Endothelial cell of umbilical vein (primary cell): Measurements from ENCODE around the gene MRPS11. TPM values are rescaled to one million over a fixed set of nuclear protein-coding genes. Genes with fewer than 3 reads are reported as not detected.

Experiments
- BruUV-seq: library from RNA; stranded (reverse); fragments of 400-500 nt; replicated peaks from 2 replicates; lab custom pipeline; 2021; lab: Mats Ljungman, UMichigan
- CTCF ChIA-PET: fragments of 300-600, 350-600 bp; sonication (Branson Sonifier 250); formaldehyde crosslinking; loops from one replicate; lab custom pipeline; 2021; ENCODE audit warnings: antibody characterized with exemption, inconsistent platforms; lab: Charles Lee
- POLR2A ChIA-PET: fragments of 300-600, 350-600 bp; sonication (Branson Sonifier 250); formaldehyde crosslinking; loops from one replicate; lab custom pipeline; 2021; ENCODE audit warnings: antibody characterized with exemption, inconsistent platforms; lab: Charles Lee
- DNase-seq: peaks from one replicate; pipeline ENCODE4 v3.0.0-alpha.2; 2011; ENCODE audit warnings: low read depth, low spot score
- FAIRE-seq: peaks from 2 replicates; lab custom pipeline; 2011; peaks lifted over from hg19 to GRCh38; lab: Jason Lieb, UNC
- H2AFZ ChIP-seq: 2 replicates; pipeline ENCODE4 v1.6.0; 2012; ENCODE audit warnings: low read depth, low read length, control low read depth, inconsistent platforms
- H3K27ac ChIP-seq: 2 replicates; pipeline ENCODE4 v1.5.1; 2011; ENCODE audit warnings: low read depth, mild to moderate bottlenecking, control low read depth, low read length, moderate library complexity; ENCODE audit not compliant: insufficient read depth
- H3K27me3 ChIP-seq, 2 experiments: 2 replicates each; pipeline versions ENCODE4 v1.6.0 to v1.6.1; 2011; ENCODE audit warnings: low read length in 2 of 2, mixed read lengths in 1 of 2; ENCODE audit not compliant: control insufficient read depth in 2 of 2, insufficient read depth in 2 of 2
- H3K36me3 ChIP-seq, 2 experiments: 2 replicates in 1 of 2; 3 replicates in 1 of 2; pipeline ENCODE4 v1.5.1; 2011; ENCODE audit warnings: low read length in 2 of 2, mild to moderate bottlenecking in 1 of 2, moderate library complexity in 1 of 2; ENCODE audit not compliant: control insufficient read depth in 2 of 2, insufficient read depth in 2 of 2; ENCODE audit errors: extremely low read depth in 1 of 2
- H3K4me1 ChIP-seq: 3 replicates; pipeline ENCODE4 v1.5.1; 2011; ENCODE audit warnings: mild to moderate bottlenecking, low read length; ENCODE audit not compliant: control insufficient read depth, insufficient read depth; ENCODE audit errors: extremely low read depth
- H3K4me2 ChIP-seq: 2 replicates; pipeline ENCODE4 v1.6.1; 2011; ENCODE audit warnings: low read length, control low read depth, mixed read lengths; ENCODE audit not compliant: insufficient read depth
- H3K4me3 ChIP-seq, 3 experiments: fragments of 200-600 bp in 1 of 3; sonication (generic), shearing (Covaris generic) in 1 of 3; replicated peaks in 1 of 3; 2 replicates each; pipeline ENCODE4 v1.5.1; 2011 to 2016; ENCODE audit warnings: control low read depth in 3 of 3, low read length in 3 of 3, mild to moderate bottlenecking in 2 of 3, inconsistent platforms in 1 of 3, low read depth in 1 of 3, moderate library complexity in 1 of 3; ENCODE audit not compliant: insufficient read depth in 1 of 3
- H3K79me2 ChIP-seq: 2 replicates; pipeline ENCODE4 v1.6.0; 2012; ENCODE audit warnings: low read length, inconsistent platforms; ENCODE audit not compliant: control insufficient read depth, insufficient read depth
- H3K9ac ChIP-seq: replicated peaks from 2 replicates; pipeline ENCODE3; 2011; ENCODE audit warnings: low read length, control low read depth; ENCODE audit not compliant: insufficient read depth; ENCODE audit errors: extremely low read depth
- H3K9me1 ChIP-seq: replicated peaks from 3 replicates; pipeline ENCODE4 v1.6.0; 2011; ENCODE audit warnings: mild to moderate bottlenecking, low read length; ENCODE audit not compliant: control insufficient read depth, insufficient read depth; ENCODE audit errors: extremely low read depth
- H3K9me3 ChIP-seq: replicated peaks from 2 replicates; pipeline ENCODE4 v1.5.1; 2012; ENCODE audit warnings: low read length, inconsistent platforms; ENCODE audit not compliant: control insufficient read depth, insufficient read depth
- H4K20me1 ChIP-seq: replicated peaks from 2 replicates; pipeline ENCODE3; 2011; ENCODE audit warnings: mild to moderate bottlenecking, low read length; ENCODE audit not compliant: control insufficient read depth, insufficient read depth; ENCODE audit errors: extremely low read depth
- EZH2 ChIP-seq: IDR thresholded peaks from 2 replicates; pipeline ENCODE4 v1.6.1; 2012; ENCODE audit warnings: borderline replicate concordance, low read depth, mild to moderate bottlenecking, moderate library complexity, low read length, inconsistent platforms; ENCODE audit not compliant: severe bottlenecking
- FOS ChIP-seq: IDR thresholded peaks from 2 replicates; pipeline ENCODE4 v1.6.1; 2011; ENCODE audit warnings: mild to moderate bottlenecking, low read length, moderate library complexity, borderline replicate concordance; ENCODE audit not compliant: insufficient read depth
- GATA2 ChIP-seq: IDR thresholded peaks from 2 replicates; pipeline ENCODE4 v1.7.0; 2011; ENCODE audit warnings: low read depth, mild to moderate bottlenecking, moderate library complexity, mixed read lengths, low read length; ENCODE audit not compliant: insufficient read length, insufficient read depth
- JUN ChIP-seq: IDR thresholded peaks from 2 replicates; pipeline ENCODE4 v1.6.1; 2011; ENCODE audit warnings: borderline replicate concordance, low read depth; ENCODE audit not compliant: insufficient read length, insufficient read depth
- MYC ChIP-seq: IDR thresholded peaks from one replicate; pipeline ENCODE4 v1.6.1; 2011; ENCODE audit warnings: mild to moderate bottlenecking, low read depth, low read length
- POLR2A ChIP-seq: IDR thresholded peaks from 2 replicates; pipeline ENCODE4 v1.6.1; 2012; ENCODE audit warnings: low read depth, mild to moderate bottlenecking, control low read depth, low read length
- POLR2AphosphoS5 ChIP-seq: IDR thresholded peaks from 2 replicates; pipeline ENCODE4 v1.6.1; 2012; ENCODE audit warnings: low read depth, mild to moderate bottlenecking, control low read depth, low read length, moderate library complexity; ENCODE audit not compliant: insufficient read depth
- dilution Hi-C: fragments of 300-500 bp; cut with MboI; formaldehyde crosslinking; loops from one replicate; pipeline ENCODE4 v1.15.0; 2019; ENCODE audit warnings: low sequenced_read_pairs; ENCODE audit not compliant: extremely low pct_ligation_motif_present
- intact Hi-C: fragments of 100-400 bp; cut with micrococcal nuclease; formaldehyde crosslinking; loops from one replicate; pipeline ENCODE4 v1.10.0; 2022
- polyA plus RNA-seq, 4 experiments: library from polyadenylated mRNA; depleted of rRNA in 3 of 4; stranded (reverse) in 3 of 4; unstranded in 1 of 4; fragments of >200 nt; gene quantifications; 2 replicates each; pipeline versions ENCODE4 v1.2.1 to v1.2.3, GENCODE V29; 2011 to 2012; ENCODE audit warnings: missing spikeins in 1 of 4
- total RNA-seq: library from RNA; stranded (reverse); gene quantifications from 2 replicates; pipeline ENCODE4 v1.2.3, GENCODE V29; 2021
- TF ChIP-seq, protein P1 (sequence below): IDR thresholded peaks from 2 replicates; pipeline ENCODE4 v1.6.1; 2011; ENCODE audit not compliant: insufficient read depth, insufficient read length
- TF ChIP-seq, protein P2 (sequence below), 2 donors: IDR thresholded peaks; 1 replicate in 1 of 2; 2 replicates in 1 of 2; pipeline ENCODE4 v1.5.1; 2011; ENCODE audit warnings: low read length in 2 of 2, mild to moderate bottlenecking in 2 of 2, moderate library complexity in 2 of 2, control low read depth in 1 of 2, inconsistent platforms in 1 of 2, low read depth in 1 of 2; ENCODE audit not compliant: insufficient read depth in 1 of 2; ENCODE audit errors: extremely low read depth in 1 of 2

The MRPS11 gene
- total and polyA plus RNA-seq, 2 donors (not counting 3 experiments of a cell fraction or from before 2014, with no cell fraction given): 66.3 to 97.9 TPM

DNA sequence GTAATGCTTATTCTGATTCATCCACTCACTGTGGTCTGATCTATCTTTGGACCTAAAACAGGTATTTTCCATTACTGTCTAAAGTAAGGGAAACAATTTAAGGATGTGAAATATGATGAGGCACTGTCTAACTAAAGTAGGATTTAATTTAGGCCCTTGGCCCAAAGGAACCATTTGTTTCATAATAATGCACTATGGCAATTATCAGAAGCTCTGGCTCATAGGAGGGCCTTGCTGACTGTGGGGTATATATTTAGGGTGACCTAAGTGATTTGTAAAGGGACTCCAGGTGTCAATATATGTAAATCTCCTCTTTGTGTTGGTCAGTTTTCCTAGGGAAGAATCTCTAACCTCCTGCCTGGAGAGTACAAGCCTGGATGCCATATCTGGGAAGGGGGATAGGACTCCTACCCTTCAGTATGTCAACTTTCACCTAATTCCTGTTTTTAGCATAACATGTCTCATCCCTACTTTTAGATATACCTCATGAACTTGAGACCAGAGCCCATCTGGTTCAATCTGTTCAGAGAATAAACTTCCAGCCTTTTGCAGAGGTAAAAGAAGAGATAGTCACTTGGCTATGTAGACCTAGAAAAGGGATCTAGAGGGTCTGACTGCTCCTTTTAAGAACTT lies 58.9 kb downstream of the MRPS11 start:
- Histone ChIP-seq H3K79me2 (no peaks in the 10 kb centered on the region), H3K27me3 (no peaks in the 10 kb centered on the region), H3K36me3 (peaks cover 0 to 2% of the 10 kb centered on the region in 2 experiments), H3K4me1 (no peaks in the 10 kb centered on the region), H3K4me2 (no peak overlapping the region), H3K9ac (no peak overlapping the region), H3K27ac (no peak overlapping the region), H3K9me3 (no peaks in the 10 kb centered on the region), H3K9me1 (no peaks in the 10 kb centered on the region), H2AFZ (no peak overlapping the region), H3K4me3 (no peak overlapping the region), H4K20me1 (no peaks in the 10 kb centered on the region)
- BruUV-seq: no TSS peak
- ChIA-PET CTCF (no interaction called here), POLR2A (no interaction called here)
- dilution Hi-C loops: no loop called here
- TF ChIP-seq, protein P1, sequence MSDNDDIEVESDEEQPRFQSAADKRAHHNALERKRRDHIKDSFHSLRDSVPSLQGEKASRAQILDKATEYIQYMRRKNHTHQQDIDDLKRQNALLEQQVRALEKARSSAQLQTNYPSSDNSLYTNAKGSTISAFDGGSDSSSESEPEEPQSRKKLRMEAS: no peak
- TF ChIP-seq GATA2 (no peak), FOS (no peak), MYC (no peak), POLR2AphosphoS5 (no peak), POLR2A (no peak), EZH2 (no peak), JUN (no peak)
- TF ChIP-seq, protein P2, sequence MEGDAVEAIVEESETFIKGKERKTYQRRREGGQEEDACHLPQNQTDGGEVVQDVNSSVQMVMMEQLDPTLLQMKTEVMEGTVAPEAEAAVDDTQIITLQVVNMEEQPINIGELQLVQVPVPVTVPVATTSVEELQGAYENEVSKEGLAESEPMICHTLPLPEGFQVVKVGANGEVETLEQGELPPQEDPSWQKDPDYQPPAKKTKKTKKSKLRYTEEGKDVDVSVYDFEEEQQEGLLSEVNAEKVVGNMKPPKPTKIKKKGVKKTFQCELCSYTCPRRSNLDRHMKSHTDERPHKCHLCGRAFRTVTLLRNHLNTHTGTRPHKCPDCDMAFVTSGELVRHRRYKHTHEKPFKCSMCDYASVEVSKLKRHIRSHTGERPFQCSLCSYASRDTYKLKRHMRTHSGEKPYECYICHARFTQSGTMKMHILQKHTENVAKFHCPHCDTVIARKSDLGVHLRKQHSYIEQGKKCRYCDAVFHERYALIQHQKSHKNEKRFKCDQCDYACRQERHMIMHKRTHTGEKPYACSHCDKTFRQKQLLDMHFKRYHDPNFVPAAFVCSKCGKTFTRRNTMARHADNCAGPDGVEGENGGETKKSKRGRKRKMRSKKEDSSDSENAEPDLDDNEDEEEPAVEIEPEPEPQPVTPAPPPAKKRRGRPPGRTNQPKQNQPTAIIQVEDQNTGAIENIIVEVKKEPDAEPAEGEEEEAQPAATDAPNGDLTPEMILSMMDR (IDR thresholded peaks at IDR 0.05; ENCODE audit: extremely low read depth in 1 of 2, insufficient read depth in 1 of 2, low read depth in 1 of 2, low read length in 2 of 2): no peak
- no peak for DNase-seq
- intact Hi-C loops: no loop called here
- no peak for FAIRE-seq
